Large intestine (tissue), 3 donors: ENCODE measurements around the gene SH3RF1. TPM values are rescaled to one million over a fixed set of nuclear protein-coding genes. Genes with fewer than 3 reads are reported as not detected.
"Not testable (repeated sequence)": the region's sequence is repeated elsewhere in the genome, so short reads cannot be mapped to it uniquely, and the experiment has no call there.

Experiments
- DNase-seq, 2 donors: peaks; one replicate each; pipeline versions ENCODE4 v3.0.0 to v3.0.0-alpha.2; 2013
- H3K27ac ChIP-seq: one replicate; pipeline ENCODE4 v1.5.1; 2013; ENCODE audit warnings: low read length
- H3K27me3 ChIP-seq: 2 replicates; pipeline ENCODE4 v1.6.1; 2013; ENCODE audit warnings: low read length; ENCODE audit not compliant: control insufficient read depth, insufficient read depth
- H3K36me3 ChIP-seq: 2 replicates; pipeline ENCODE4 v1.6.1; 2013; ENCODE audit warnings: low read length; ENCODE audit not compliant: control insufficient read depth, insufficient read depth
- H3K4me1 ChIP-seq: one replicate; pipeline ENCODE4 v1.6.1; 2013; ENCODE audit warnings: low read length; ENCODE audit not compliant: control insufficient read depth, insufficient read depth
- H3K4me3 ChIP-seq: one replicate; pipeline ENCODE4 v1.5.1; 2013; ENCODE audit warnings: low read length
- H3K9me3 ChIP-seq: one replicate; pipeline ENCODE4 v1.6.1; 2013; ENCODE audit warnings: mild to moderate bottlenecking, low read depth, low read length, moderate library complexity; ENCODE audit not compliant: control insufficient read depth
- WGBS: methylation state at CpG from one replicate; pipeline ENCODE4 v1.1.5; 2013; ENCODE audit warnings: low lambda C conversion rate; ENCODE audit not compliant: insufficient coverage; 5-methylcytosine and 5-hydroxymethylcytosine counted together
- polyA plus RNA-seq: library from polyadenylated mRNA; unstranded; fragments of 120-200 nt; gene quantifications from one replicate; pipeline ENCODE4 v1.2.1, GENCODE V29; 2013

Gene SH3RF1
- polyA plus RNA-seq, 1 donor: 30.1 TPM

DNA sequence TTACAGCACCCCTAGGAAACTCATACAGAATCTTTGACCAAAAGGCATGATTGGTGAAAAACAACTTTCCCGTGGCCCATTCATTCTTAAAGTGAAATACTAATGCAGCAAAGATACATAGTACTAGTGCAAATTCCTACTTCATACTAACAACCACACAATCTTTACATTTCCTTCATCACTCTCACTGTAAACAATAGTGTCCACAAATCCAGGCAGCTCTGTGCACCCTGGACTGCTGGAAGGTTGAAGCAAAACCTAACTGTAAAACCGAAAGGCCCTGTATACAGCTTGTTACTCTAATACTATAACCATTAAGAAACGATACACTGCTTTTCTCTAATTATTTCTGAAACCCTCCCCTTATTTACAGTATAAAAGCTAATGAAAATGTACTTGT lies 82.6 kb downstream of the SH3RF1 start:
- DNase-seq: no peak
- peaks cover 33% of the 10 kb centered on the region for H3K4me1 ChIP-seq
- no peaks in the 10 kb centered on the region for H3K36me3 ChIP-seq
- no peak overlapping the region for H3K4me3 ChIP-seq
- H3K27me3 ChIP-seq: no peaks in the 10 kb centered on the region
- 88% methylated on average over 1 of the region's 3 CpGs for WGBS
- no peak overlapping the region for H3K27ac ChIP-seq
- no peaks in the 10 kb centered on the region for H3K9me3 ChIP-seq

DNA sequence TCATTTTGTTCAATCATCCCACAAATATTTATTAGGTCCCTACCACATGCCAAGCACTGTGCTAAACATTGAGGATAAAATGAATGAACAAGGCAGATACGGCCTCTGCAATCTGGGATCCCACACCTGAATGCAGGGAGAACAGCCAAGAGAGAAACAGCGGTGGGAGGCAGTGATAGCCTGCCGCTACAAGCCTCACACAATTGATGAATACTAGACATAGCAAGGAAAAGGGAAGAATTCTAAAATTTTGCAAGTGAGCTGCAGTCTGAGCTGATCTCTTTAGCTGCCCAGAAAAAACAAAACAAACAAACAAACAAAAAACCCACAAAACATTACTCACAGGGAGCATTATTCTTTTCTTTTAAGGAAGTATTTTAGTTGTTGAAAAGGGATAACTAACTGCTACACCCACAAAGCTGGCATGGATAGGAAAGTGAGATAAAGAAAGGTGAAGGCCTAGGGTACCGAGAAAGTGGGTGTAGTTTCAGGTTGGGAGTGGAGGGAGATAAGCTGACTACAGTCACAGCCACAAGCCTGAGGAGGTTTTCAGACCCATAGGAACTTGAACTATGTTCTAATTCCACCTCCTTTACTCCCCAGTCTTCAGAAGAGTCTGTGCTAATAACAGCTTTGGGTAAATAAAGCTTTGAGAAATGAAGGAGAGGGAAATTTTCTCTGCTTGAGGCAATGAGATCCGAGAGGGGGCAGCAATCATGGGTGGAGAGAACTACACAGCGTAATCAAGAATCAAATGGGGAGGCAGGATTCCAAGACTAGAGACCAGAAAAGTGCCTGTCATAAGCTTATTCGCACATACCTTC lies 85.4 kb downstream of the SH3RF1 start:
- WGBS: no CpG with 5 or more reads among the region's 7 CpGs
- Histone ChIP-seq H3K9me3 (no peaks in the 10 kb centered on the region), H3K4me3 (no peak overlapping the region), H3K36me3 (no peaks in the 10 kb centered on the region), H3K4me1 (peaks cover 35% of the 10 kb centered on the region), H3K27me3 (no peaks in the 10 kb centered on the region), H3K27ac (peak overlapping the region; percentile 70)
- peak; percentile 50 to 81 for DNase-seq

GRCh38 chr4:169184686-169185085 lies 86.1 kb downstream of the SH3RF1 start:
- Histone ChIP-seq H3K9me3 (no peaks in the 10 kb centered on the region), H3K27me3 (no peaks in the 10 kb centered on the region), H3K27ac (peak overlapping the region; percentile 70), H3K36me3 (no peaks in the 10 kb centered on the region), H3K4me1 (peaks cover 41% of the 10 kb centered on the region), H3K4me3 (no peak overlapping the region)
- DNase-seq: peak in 1 of 2 donors; percentile 39
- no CpG with 5 or more reads among the region's 3 CpGs for WGBS

- DNase-seq: no peak
- no peaks in the 10 kb centered on the region for H3K36me3 ChIP-seq
- peak overlapping the region; percentile 70 for H3K27ac ChIP-seq
- no peaks in the 10 kb centered on the region for H3K9me3 ChIP-seq
- H3K4me1 ChIP-seq: peaks cover 38% of the 10 kb centered on the region
- no peaks in the 10 kb centered on the region for H3K27me3 ChIP-seq
- WGBS: 100% methylated on average over 1 of the region's 3 CpGs
- H3K4me3 ChIP-seq: no peak overlapping the region
These were observed 86.5 kb downstream of the SH3RF1 start for GRCh38 chr4:169184236-169184635.

DNA sequence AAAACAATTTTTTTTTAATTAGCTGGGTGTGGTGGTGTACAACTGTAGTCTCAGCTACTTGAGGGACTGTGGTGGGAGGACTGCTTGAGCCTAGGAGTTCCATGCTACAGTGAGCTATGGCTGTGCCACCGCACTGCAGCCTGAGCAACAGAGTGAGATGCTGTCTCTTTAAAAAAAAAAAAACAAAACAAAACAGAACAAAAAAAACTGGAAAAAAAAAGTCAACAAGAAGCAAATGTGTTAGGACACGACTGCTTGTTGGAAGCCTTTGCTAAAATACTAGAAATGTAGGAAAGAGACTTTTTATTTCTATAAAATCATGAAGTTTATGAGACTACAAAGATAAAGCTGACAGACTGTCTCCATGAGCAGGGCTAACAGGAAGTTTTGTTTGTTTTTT lies 87.2 kb downstream of the SH3RF1 start:
- Histone ChIP-seq H3K27ac (peak overlapping the region; percentile 70), H3K9me3 (no peaks in the 10 kb centered on the region), H3K4me1 (peaks cover 33% of the 10 kb centered on the region), H3K36me3 (no peaks in the 10 kb centered on the region), H3K4me3 (no peak overlapping the region), H3K27me3 (no peaks in the 10 kb centered on the region)
- 29% methylated on average over 1 of the region's 2 CpGs for WGBS
- no peak for DNase-seq

DNA sequence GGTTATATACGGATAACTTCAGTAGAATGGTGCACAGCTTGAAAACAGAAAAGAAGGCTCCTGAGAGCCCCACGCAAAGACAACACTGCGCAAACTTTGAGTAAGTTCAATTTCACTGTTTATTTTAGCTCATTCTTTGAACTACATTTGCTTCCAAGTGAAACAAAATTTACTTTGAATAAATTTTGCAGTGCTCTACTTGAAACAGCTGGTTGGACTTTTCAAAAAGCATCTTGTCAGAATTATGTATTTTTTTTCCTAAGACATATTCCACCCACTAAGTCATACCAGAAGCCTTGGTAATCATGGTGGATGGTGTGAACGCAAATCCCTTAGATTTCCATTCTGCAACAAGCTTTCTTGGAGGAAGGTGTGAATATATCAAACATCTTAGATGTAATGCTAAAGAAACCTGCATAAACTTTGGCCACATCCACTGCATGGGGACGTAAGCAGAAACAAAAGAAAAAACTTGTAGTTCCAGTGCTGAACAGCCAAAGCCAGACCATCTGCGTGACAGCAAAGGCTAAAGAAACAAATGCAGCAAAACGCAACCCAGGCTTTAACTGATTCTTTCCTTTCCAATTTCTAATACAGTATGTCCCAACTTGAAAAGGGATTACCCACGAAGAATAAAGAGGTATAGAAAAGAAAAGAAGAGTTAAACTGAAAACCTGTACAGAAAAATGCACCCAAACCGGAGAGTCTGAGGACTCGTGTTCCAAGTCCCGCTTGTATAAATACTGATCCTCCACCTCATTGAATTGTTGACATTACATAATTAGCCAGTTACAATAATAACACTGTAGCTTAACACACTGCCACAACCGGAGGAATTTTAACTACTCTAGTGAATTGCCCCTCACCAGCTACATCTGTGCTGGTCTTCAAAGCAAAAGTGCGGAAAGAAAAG lies 90.9 kb downstream of the SH3RF1 start:
- H3K36me3 ChIP-seq: no peaks in the 10 kb centered on the region
- H3K4me1 ChIP-seq: peaks cover 20% of the 10 kb centered on the region
- peak overlapping the region; percentile 14 for H3K27ac ChIP-seq
- no peaks in the 10 kb centered on the region for H3K27me3 ChIP-seq
- no peaks in the 10 kb centered on the region for H3K9me3 ChIP-seq
- 56% methylated on average over 3 of the region's 13 CpGs for WGBS
- no peak overlapping the region for H3K4me3 ChIP-seq
- peak in 1 of 2 donors; percentile 65 for DNase-seq

GRCh38 chr4:169178092-169178491 lies 92.7 kb downstream of the SH3RF1 start:
- not testable (repeated sequence) for H3K27me3 ChIP-seq, DNase-seq
- 94% methylated on average over 3 of the region's 4 CpGs for WGBS

DNA sequence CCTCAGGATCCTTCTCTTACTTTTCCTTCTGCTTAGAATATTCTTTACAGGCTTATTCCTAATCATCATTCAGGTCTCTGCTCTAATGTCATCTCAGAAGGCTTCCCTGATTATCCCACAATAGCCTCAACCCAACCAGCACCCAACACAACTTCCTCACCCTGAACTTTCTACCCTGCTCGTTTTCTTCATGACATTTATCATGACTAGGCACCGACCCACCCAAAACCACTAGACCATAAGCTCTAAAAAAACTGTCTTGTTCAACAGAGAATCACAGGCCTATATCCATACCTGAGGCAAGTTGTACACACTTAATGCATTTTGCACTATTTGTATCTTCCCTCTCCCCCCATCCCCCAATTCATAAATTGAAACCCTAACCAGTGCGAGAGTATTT lies 95.3 kb downstream of the SH3RF1 start:
- WGBS: no CpG with 5 or more reads among the region's 3 CpGs
- H3K36me3 ChIP-seq: no peaks in the 10 kb centered on the region
- no peaks in the 10 kb centered on the region for H3K27me3 ChIP-seq
- no peak for DNase-seq
- no peaks in the 10 kb centered on the region for H3K9me3 ChIP-seq
- no peak overlapping the region for H3K27ac ChIP-seq
- no peak overlapping the region for H3K4me3 ChIP-seq
- H3K4me1 ChIP-seq: peaks cover 8% of the 10 kb centered on the region

More at GRCh38 chr4:169178092-169178491, 92.7 kb downstream of the SH3RF1 start:
- not testable (repeated sequence) for H3K9me3 ChIP-seq, H3K36me3 ChIP-seq, H3K27ac ChIP-seq, H3K4me3 ChIP-seq, H3K4me1 ChIP-seq

- Histone ChIP-seq H3K9me3 (no peaks in the 10 kb centered on the region), H3K36me3 (no peaks in the 10 kb centered on the region), H3K27me3 (no peaks in the 10 kb centered on the region), H3K4me1 (peaks cover 4% of the 10 kb centered on the region), H3K4me3 (no peak overlapping the region), H3K27ac (no peak overlapping the region)
- 100% methylated on average over 1 of the region's 4 CpGs for WGBS
- no peak for DNase-seq
These were observed 95.7 kb downstream of the SH3RF1 start for GRCh38 chr4:169175035-169175434.

- no CpG with 5 or more reads among the region's 3 CpGs for WGBS
- H3K27me3 ChIP-seq: no peaks in the 10 kb centered on the region
- H3K4me1 ChIP-seq: no peaks in the 10 kb centered on the region
- no peak overlapping the region for H3K4me3 ChIP-seq
- DNase-seq: no peak
- no peak overlapping the region for H3K27ac ChIP-seq
- no peaks in the 10 kb centered on the region for H3K36me3 ChIP-seq
- no peaks in the 10 kb centered on the region for H3K9me3 ChIP-seq
These were observed 96.5 kb downstream of the SH3RF1 start for GRCh38 chr4:169174247-169174646.
